ENCODE data around the gene EIF4EBP3. TPM values are rescaled to one million over a fixed set of nuclear protein-coding genes. Genes with fewer than 3 reads are reported as not detected.
A peak's percentile ranks its signal among the peaks of the same experiment; 100 is the strongest.

Gene EIF4EBP3
- total and polyA plus RNA-seq, 2 donors, result 0.69 to 33.2 TPM

- H3K27ac ChIP-seq (ENCODE audit: low read depth), result no peak overlapping the region
- 56% methylated on average over 3 of the region's 3 CpGs for WGBS
- peaks cover 2% of the 10 kb centered on the region for H3K4me1 ChIP-seq (ENCODE audit: insufficient read depth)
- peak; percentile 17 for DNase-seq (ENCODE audit: extremely low spot score)
- no peak overlapping the region for H3K4me3 ChIP-seq (ENCODE audit: low read depth, low read length)
- H3K36me3 ChIP-seq (ENCODE audit: insufficient read depth), result no peaks in the 10 kb centered on the region
Measured at GRCh38 chr5:140549237-140550144, 2.0 kb downstream of the EIF4EBP3 start.

- 85% methylated on average over 11 of the region's 11 CpGs for WGBS
- H3K4me3 ChIP-seq (ENCODE audit: low read depth, low read length), result no peak overlapping the region
- no peak overlapping the region for H3K27ac ChIP-seq (ENCODE audit: low read depth)
- no peaks in the 10 kb centered on the region for H3K36me3 ChIP-seq (ENCODE audit: insufficient read depth)
- no peak for DNase-seq (ENCODE audit: extremely low spot score)
- H3K4me1 ChIP-seq (ENCODE audit: insufficient read depth), result peaks cover 2% of the 10 kb centered on the region
Measured at GRCh38 chr5:140550147-140551079, 3.0 kb downstream of the EIF4EBP3 start.

DNA sequence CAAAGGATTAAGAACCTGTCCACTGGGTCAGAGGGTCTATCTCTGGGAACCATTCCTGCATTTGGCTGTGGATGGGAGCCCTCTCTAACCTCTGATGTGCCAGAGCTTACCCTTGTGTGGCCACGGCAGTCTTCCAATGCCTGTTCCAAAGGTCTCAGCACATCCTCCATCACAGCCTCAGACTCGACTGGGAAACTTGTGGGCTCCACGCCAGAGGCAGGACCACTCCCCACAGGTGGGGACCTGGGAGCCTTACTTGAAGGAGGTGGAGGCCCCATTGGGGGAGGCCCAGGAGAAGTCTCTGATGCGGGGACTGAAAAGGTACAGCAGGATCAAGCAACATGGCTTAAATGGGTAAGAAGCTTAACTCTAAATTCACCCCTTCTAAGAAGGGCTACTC is 4.4 kb downstream of the EIF4EBP3 start:
- DNase-seq (ENCODE audit: extremely low spot score), result no peak
- Histone ChIP-seq H3K27ac (ENCODE audit: low read depth) (no peak overlapping the region), H3K36me3 (ENCODE audit: insufficient read depth) (no peaks in the 10 kb centered on the region), H3K4me3 (ENCODE audit: low read depth, low read length) (no peak overlapping the region), H3K4me1 (ENCODE audit: insufficient read depth) (peaks cover 2% of the 10 kb centered on the region)
- WGBS, result 83% methylated on average over 4 of the region's 4 CpGs

DNA sequence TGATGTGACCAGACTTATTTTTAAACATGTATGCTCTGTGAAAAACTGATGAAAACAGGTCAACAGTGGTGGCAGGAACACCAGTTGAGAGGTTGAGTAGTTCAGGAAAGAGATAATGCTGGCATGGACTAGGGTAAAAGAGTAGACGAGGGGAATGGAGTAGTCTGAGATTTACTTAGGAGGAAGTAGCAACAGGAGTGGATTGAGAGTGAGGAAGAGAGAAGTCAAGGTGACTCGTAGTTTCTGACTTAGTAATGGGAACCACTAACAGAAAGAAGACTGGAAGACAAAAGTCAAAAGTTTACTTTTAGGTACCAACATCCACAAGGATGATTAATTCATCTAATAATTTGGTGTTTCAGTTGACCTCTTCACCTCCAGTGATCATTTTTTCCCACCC is 6.2 kb downstream of the EIF4EBP3 start:
- no peak for DNase-seq (ENCODE audit: extremely low spot score)
- WGBS, result 74% methylated on average over 2 of the region's 2 CpGs
- Histone ChIP-seq H3K4me1 (ENCODE audit: insufficient read depth) (peaks cover 2% of the 10 kb centered on the region), H3K36me3 (ENCODE audit: insufficient read depth) (no peaks in the 10 kb centered on the region), H3K27ac (ENCODE audit: low read depth) (no peak overlapping the region), H3K4me3 (ENCODE audit: low read depth, low read length) (no peak overlapping the region)

- H3K27ac ChIP-seq (ENCODE audit: low read depth), result no peak overlapping the region
- 57% methylated on average over 2 of the region's 2 CpGs for WGBS
- no peaks in the 10 kb centered on the region for H3K36me3 ChIP-seq (ENCODE audit: insufficient read depth)
- no peak for DNase-seq (ENCODE audit: extremely low spot score)
- no peak overlapping the region for H3K4me3 ChIP-seq (ENCODE audit: low read depth, low read length)
- H3K4me1 ChIP-seq (ENCODE audit: insufficient read depth), result no peaks in the 10 kb centered on the region
Measured at GRCh38 chr5:140554454-140554853, 7.0 kb downstream of the EIF4EBP3 start.

GRCh38 chr5:140555747-140556312 is 8.4 kb downstream of the EIF4EBP3 start:
- WGBS, result 76% methylated on average over 1 of the region's 1 CpG
- Histone ChIP-seq H3K4me1 (ENCODE audit: insufficient read depth) (no peaks in the 10 kb centered on the region), H3K4me3 (ENCODE audit: low read depth, low read length) (no peak overlapping the region), H3K27ac (ENCODE audit: low read depth) (no peak overlapping the region), H3K36me3 (ENCODE audit: insufficient read depth) (no peaks in the 10 kb centered on the region)
- DNase-seq (ENCODE audit: extremely low spot score), result no peak

DNA sequence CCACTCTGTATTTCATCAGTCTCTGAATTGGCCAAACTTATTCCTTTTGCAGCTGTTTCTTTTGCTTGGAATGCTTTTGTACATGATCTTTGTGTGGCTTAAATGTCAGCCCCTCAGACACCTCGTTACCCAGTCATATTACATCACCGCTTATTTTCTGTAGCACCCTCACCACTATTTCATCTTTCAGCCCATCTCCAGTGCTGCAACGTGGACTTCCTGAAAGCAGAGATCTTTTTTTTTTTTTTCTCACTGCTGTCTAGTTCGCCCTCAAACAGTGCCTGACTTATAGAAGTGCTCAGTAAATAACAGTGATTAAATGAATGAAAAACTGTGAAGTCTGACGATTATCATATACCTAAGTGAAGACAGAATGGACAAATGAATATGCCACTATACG is 9.0 kb downstream of the EIF4EBP3 start:
- 4% methylated on average over 6 of the region's 6 CpGs for WGBS
- no peaks in the 10 kb centered on the region for H3K4me1 ChIP-seq (ENCODE audit: insufficient read depth)
- no peak overlapping the region for H3K27ac ChIP-seq (ENCODE audit: low read depth)
- no peak for DNase-seq (ENCODE audit: extremely low spot score)
- peak overlapping the region; percentile 77 for H3K4me3 ChIP-seq (ENCODE audit: low read depth, low read length)
- no peaks in the 10 kb centered on the region for H3K36me3 ChIP-seq (ENCODE audit: insufficient read depth)

GRCh38 chr5:140557136-140557805 is 9.8 kb downstream of the EIF4EBP3 start, which contains the start of gene SRA1:
SRA1 (minus strand) TSS chr5:140557473; CDS start chr5:140557452, 21 bp downstream.
- Histone ChIP-seq H3K4me3 (ENCODE audit: low read depth, low read length) (peak within 1 kb of the TSS; percentile 77), H3K27ac (ENCODE audit: low read depth) (peak within 1 kb of the TSS; percentile 73), H3K4me1 (ENCODE audit: insufficient read depth) (no peaks in the 10 kb centered on the region), H3K36me3 (ENCODE audit: insufficient read depth) (no peaks in the 10 kb centered on the region)
- under 1% methylated on average over 46 of the region's 46 CpGs for WGBS
- peak; percentile 85 for DNase-seq (ENCODE audit: extremely low spot score)

DNA sequence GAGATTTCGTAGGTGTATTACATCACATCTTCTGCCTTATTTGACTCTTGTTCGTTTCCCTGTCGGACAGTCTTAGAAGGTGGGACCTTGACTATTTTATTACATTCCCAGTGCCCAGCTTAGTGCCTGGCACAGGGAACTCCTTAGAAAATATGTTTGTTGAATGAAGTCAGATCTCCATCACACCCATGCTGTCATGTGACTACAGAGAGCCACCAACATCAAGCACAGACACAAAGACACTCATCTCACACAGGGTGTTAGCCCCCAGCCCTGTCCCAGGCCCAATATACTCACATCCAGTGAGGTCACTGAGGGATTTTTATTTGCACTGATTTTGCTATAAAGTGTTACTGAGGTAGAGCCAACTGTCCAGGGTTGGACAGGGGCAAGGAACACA is 10.5 kb downstream of the EIF4EBP3 start:
- Histone ChIP-seq H3K27ac (ENCODE audit: low read depth) (peak overlapping the region; percentile 60), H3K4me1 (ENCODE audit: insufficient read depth) (no peaks in the 10 kb centered on the region), H3K4me3 (ENCODE audit: low read depth, low read length) (no peak overlapping the region), H3K36me3 (ENCODE audit: insufficient read depth) (no peaks in the 10 kb centered on the region)
- WGBS, result 84% methylated on average over 3 of the region's 3 CpGs
- no peak for DNase-seq (ENCODE audit: extremely low spot score)

DNA sequence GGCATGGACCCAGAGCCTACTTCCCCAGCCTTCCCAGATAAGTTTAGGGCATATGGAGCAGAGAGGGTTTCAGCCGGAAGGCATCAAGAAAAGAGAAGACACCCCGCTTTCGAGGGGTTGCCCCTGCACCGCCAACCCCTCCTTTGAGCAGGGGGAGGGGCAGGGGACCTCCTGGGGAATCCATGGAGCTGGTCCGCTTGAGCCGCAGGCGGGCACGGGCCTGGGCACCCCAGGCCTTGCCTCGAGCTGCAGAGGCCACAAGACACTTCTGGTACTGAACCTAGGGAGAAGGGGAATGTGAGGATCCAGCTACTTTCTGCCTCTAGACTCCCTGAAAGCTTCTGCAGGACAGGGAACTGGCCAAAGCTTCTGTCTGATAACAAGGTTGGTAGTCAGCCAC is 11.1 kb downstream of the EIF4EBP3 start:
- Histone ChIP-seq H3K4me3 (ENCODE audit: low read depth, low read length) (no peak overlapping the region), H3K27ac (ENCODE audit: low read depth) (no peak overlapping the region), H3K4me1 (ENCODE audit: insufficient read depth) (peaks cover 1% of the 10 kb centered on the region), H3K36me3 (ENCODE audit: insufficient read depth) (no peaks in the 10 kb centered on the region)
- WGBS, result 95% methylated on average over 9 of the region's 9 CpGs
- DNase-seq (ENCODE audit: extremely low spot score), result no peak

GRCh38 chr5:140560227-140560626 is 12.8 kb downstream of the EIF4EBP3 start:
- no peak for DNase-seq (ENCODE audit: extremely low spot score)
- Histone ChIP-seq H3K36me3 (ENCODE audit: insufficient read depth) (no peaks in the 10 kb centered on the region), H3K4me1 (ENCODE audit: insufficient read depth) (peaks cover 2% of the 10 kb centered on the region), H3K4me3 (ENCODE audit: low read depth, low read length) (no peak overlapping the region), H3K27ac (ENCODE audit: low read depth) (no peak overlapping the region)
- 90% methylated on average over 10 of the region's 10 CpGs for WGBS

GRCh38 chr5:140561753-140562523 is 14.5 kb downstream of the EIF4EBP3 start:
- Histone ChIP-seq H3K4me1 (ENCODE audit: insufficient read depth) (peaks cover 2% of the 10 kb centered on the region), H3K4me3 (ENCODE audit: low read depth, low read length) (no peak overlapping the region), H3K36me3 (ENCODE audit: insufficient read depth) (no peaks in the 10 kb centered on the region), H3K27ac (ENCODE audit: low read depth) (no peak overlapping the region)
- no peak for DNase-seq (ENCODE audit: extremely low spot score)
- 94% methylated on average over 10 of the region's 10 CpGs for WGBS

All from urinary bladder (tissue), 4 donors.